B cell (primary cell): ENCODE results near the gene PC.

ENCODE experiments used
- EZH2 ChIP-seq: IDR thresholded peaks from 2 replicates; pipeline ENCODE4 v1.6.1; 2012; ENCODE audit warnings: borderline replicate concordance, low read depth, mild to moderate bottlenecking, moderate library complexity, low read length; ENCODE audit not compliant: insufficient read depth, poor library complexity, severe bottlenecking
- TF ChIP-seq, protein P1 (sequence below): fragments of 200-600 bp; IDR thresholded peaks from one replicate; pipeline ENCODE4 v1.8.0; 2022; ENCODE audit warnings: antibody characterized with exemption, mild to moderate bottlenecking

DNA sequence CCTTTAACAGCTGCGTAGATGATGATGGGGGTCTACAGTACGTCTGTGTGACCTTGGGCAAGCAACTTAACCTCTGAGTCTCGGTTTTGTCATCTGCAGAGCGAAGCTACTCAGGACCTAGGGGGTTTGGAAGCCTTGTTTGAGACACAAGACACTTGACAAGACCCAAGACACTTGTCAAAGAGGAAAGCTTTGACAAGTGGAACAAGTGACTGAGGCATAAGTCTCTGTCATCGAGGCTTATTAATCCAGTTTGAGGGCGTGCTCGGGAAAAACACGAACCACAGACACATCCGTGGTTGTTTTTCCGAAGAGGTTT, 732 bp upstream of the PC start:
- TF ChIP-seq, protein P1, sequence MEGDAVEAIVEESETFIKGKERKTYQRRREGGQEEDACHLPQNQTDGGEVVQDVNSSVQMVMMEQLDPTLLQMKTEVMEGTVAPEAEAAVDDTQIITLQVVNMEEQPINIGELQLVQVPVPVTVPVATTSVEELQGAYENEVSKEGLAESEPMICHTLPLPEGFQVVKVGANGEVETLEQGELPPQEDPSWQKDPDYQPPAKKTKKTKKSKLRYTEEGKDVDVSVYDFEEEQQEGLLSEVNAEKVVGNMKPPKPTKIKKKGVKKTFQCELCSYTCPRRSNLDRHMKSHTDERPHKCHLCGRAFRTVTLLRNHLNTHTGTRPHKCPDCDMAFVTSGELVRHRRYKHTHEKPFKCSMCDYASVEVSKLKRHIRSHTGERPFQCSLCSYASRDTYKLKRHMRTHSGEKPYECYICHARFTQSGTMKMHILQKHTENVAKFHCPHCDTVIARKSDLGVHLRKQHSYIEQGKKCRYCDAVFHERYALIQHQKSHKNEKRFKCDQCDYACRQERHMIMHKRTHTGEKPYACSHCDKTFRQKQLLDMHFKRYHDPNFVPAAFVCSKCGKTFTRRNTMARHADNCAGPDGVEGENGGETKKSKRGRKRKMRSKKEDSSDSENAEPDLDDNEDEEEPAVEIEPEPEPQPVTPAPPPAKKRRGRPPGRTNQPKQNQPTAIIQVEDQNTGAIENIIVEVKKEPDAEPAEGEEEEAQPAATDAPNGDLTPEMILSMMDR = no peak
- TF ChIP-seq EZH2 = no peak
